ENCODE data around the gene PLEKHM3.

The PLEKHM3 gene

GRCh38 chr2:208025037-208025813 lies at the start of gene PLEKHM3:
Gene PLEKHM3, minus strand, starts transcription at chr2:208025527. Its CDS starts 23,888 bp downstream, at chr2:208001639.
- peak; percentile 42 for DNase-seq

- no peak for DNase-seq
These were observed 49.5 kb upstream of the PLEKHM3 start for GRCh38 chr2:208074610-208075356.

GRCh38 chr2:208072250-208072892 lies 47.0 kb upstream of the PLEKHM3 start:
- peak; percentile 16 for DNase-seq

- no peak for DNase-seq
These were observed 43.9 kb upstream of the PLEKHM3 start for GRCh38 chr2:208069186-208069585.

GRCh38 chr2:208066016-208066415 lies 40.7 kb upstream of the PLEKHM3 start:
- DNase-seq = no peak

GRCh38 chr2:208065476-208065875 lies 40.1 kb upstream of the PLEKHM3 start:
- DNase-seq = no peak

- no peak for DNase-seq
These were observed 39.1 kb upstream of the PLEKHM3 start for GRCh38 chr2:208064220-208064961.

GRCh38 chr2:208062961-208063360 lies 37.6 kb upstream of the PLEKHM3 start:
- no peak for DNase-seq

- no peak for DNase-seq
These were observed 36.8 kb upstream of the PLEKHM3 start for GRCh38 chr2:208062113-208062512.

GRCh38 chr2:208057108-208057507 lies 31.8 kb upstream of the PLEKHM3 start:
- DNase-seq = no peak

- DNase-seq = no peak
These were observed 24.1 kb upstream of the PLEKHM3 start for GRCh38 chr2:208049441-208049840.

GRCh38 chr2:208049006-208049405 lies 23.7 kb upstream of the PLEKHM3 start:
- DNase-seq = no peak

GRCh38 chr2:208047840-208048239 lies 22.5 kb upstream of the PLEKHM3 start:
- no peak for DNase-seq

- DNase-seq = no peak
These were observed 21.4 kb upstream of the PLEKHM3 start for GRCh38 chr2:208046686-208047085.

- no peak for DNase-seq
These were observed 17.1 kb upstream of the PLEKHM3 start for GRCh38 chr2:208042450-208042849.

GRCh38 chr2:208042041-208042440 lies 16.7 kb upstream of the PLEKHM3 start:
- no peak for DNase-seq

- peak; percentile 11 for DNase-seq
These were observed 15.2 kb upstream of the PLEKHM3 start for GRCh38 chr2:208040199-208041171.

GRCh38 chr2:208039376-208040110 lies 14.2 kb upstream of the PLEKHM3 start:
- DNase-seq = no peak

- DNase-seq = no peak
These were observed 12.5 kb upstream of the PLEKHM3 start for GRCh38 chr2:208037564-208038487.

GRCh38 chr2:208036357-208036756 lies 11.0 kb upstream of the PLEKHM3 start:
- no peak for DNase-seq
